ENCODE results near the gene MXRA5. TPM values are rescaled to one million over a fixed set of nuclear protein-coding genes. Genes with fewer than 3 reads are reported as not detected.

MXRA5 gene
- total and polyA plus RNA-seq, 9 of the 15 experiments (the other 6 are each of a cell fraction or from before 2014, with no cell fraction given) = 0.02 TPM; not detected in 8

DNA sequence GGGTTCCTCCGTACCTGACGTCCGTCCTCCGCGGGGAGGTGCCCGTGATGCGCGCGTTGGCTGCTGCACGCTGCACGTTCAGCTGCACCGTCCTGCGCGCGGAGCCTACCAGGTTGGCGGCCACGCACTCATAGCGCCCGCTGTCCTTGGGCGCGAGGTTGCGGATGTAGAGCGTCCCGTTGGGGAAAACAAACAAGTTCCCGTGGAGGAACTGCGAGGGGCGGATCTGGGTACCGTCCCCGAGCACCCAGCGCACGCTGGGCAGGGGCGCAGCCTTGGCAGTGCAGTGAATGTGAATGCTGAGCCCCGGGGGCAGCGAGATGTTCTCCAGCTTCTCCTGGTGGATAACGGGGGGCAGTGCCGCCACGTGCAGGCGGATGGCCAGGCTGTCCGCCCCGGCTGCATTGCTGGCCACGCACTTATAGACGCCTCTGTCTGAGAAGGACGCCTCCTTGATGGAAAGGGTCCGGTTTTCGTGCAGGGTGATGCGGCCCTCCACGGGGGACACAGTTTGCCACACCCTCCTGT is 29.2 kb downstream of the MXRA5 start:
- no peaks in the 10 kb centered on the region for H3K27me3 ChIP-seq (ENCODE audit: control insufficient read depth in 2 of 2, insufficient read depth in 2 of 2, low read length in 2 of 2)
- WGBS (ENCODE audit: insufficient coverage, low coverage, missing lambda C conversion rate) = 29% methylated on average over 27 of the region's 47 CpGs
- FAIRE-seq (no peak), ATAC-seq (no peak), DNase-seq (ENCODE audit: extremely low read depth in 1 of 4, low spot score in 3 of 4) (no peak)
- H4K20me1 ChIP-seq (replicated peaks; ENCODE audit: control insufficient read depth, insufficient read depth, low read length) = no peaks in the 10 kb centered on the region
- no peaks in the 10 kb centered on the region for H3K79me2 ChIP-seq (ENCODE audit: control insufficient read depth, insufficient read depth, low read length)
- H3K4me1 ChIP-seq (replicated peaks in 1 of 2; ENCODE audit: control insufficient read depth in 2 of 2, insufficient read depth in 2 of 2, low read length in 2 of 2) = no peaks in the 10 kb centered on the region
- no peak overlapping the region for H3K27ac ChIP-seq (ENCODE audit: extremely low read depth, low read depth, low read length)
- H3K4me2 ChIP-seq (ENCODE audit: insufficient read depth, low read length) = no peak overlapping the region
- no peak overlapping the region for H2AFZ ChIP-seq (ENCODE audit: low read depth, low read length)
- intact Hi-C loops (cut with micrococcal nuclease) (no loop called here), in situ Hi-C loops (cut with MboI) (no loop called here)
- no peaks in the 10 kb centered on the region for H3K9me3 ChIP-seq (replicated peaks; ENCODE audit: control insufficient read depth, insufficient read depth, low read depth, low read length)
- H3K9me1 ChIP-seq (ENCODE audit: control insufficient read depth, insufficient read depth, low read length) = no peaks in the 10 kb centered on the region
- H3K36me3 ChIP-seq (ENCODE audit: control insufficient read depth, insufficient read depth, low read length) = no peaks in the 10 kb centered on the region
- H3K4me3 ChIP-seq = no peak overlapping the region
- CTCF ChIA-PET (ENCODE audit: low intra/inter-chr PET ratio) = no interaction called here
- no peak overlapping the region for H3K9ac ChIP-seq (ENCODE audit: insufficient read depth in 1 of 2, low read depth in 2 of 2, low read length in 2 of 2)
- POLR2A ChIA-PET = no interaction called here
- BruUV-seq (replicated peaks) = no TSS peak
- TF ChIP-seq CTCFL (IDR thresholded peaks at IDR 0.05; ENCODE audit: borderline replicate concordance, insufficient read depth, low read depth, low read length, poor library complexity, severe bottlenecking) = no peak
- no peak for TF ChIP-seq BRD4 (IDR thresholded peaks at IDR 0.05)
- no peak for TF ChIP-seq CCNT2 (IDR thresholded peaks at IDR 0.05; ENCODE audit: borderline replicate concordance, extremely low read depth, insufficient read length, low read depth, low read length)
- no peak for TF ChIP-seq MYNN (IDR thresholded peaks at IDR 0.05)
- no peak for TF ChIP-seq MYNN (CRISPR knock-in tag; IDR thresholded peaks at IDR 0.05)
- no peak for TF ChIP-seq HES1 (IDR thresholded peaks at IDR 0.05; ENCODE audit: low read depth)
- TF ChIP-seq, protein P1, sequence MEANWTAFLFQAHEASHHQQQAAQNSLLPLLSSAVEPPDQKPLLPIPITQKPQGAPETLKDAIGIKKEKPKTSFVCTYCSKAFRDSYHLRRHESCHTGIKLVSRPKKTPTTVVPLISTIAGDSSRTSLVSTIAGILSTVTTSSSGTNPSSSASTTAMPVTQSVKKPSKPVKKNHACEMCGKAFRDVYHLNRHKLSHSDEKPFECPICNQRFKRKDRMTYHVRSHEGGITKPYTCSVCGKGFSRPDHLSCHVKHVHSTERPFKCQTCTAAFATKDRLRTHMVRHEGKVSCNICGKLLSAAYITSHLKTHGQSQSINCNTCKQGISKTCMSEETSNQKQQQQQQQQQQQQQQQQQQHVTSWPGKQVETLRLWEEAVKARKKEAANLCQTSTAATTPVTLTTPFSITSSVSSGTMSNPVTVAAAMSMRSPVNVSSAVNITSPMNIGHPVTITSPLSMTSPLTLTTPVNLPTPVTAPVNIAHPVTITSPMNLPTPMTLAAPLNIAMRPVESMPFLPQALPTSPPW (CRISPR knock-in tag; IDR thresholded peaks at IDR 0.05) = no peak
- no peak for TF ChIP-seq ZNF318 (IDR thresholded peaks at IDR 0.05; ENCODE audit: borderline replicate concordance in 1 of 2, low read depth in 1 of 2)
- no peak for TF ChIP-seq ZNF134 (CRISPR knock-in tag; conservative IDR thresholded peaks at IDR 0.05)
- no peak for TF ChIP-seq MAFG (tag; conservative IDR thresholded peaks at IDR 0.05)
